Measurements from ENCODE around the gene MSANTD3.

MSANTD3 gene

DNA sequence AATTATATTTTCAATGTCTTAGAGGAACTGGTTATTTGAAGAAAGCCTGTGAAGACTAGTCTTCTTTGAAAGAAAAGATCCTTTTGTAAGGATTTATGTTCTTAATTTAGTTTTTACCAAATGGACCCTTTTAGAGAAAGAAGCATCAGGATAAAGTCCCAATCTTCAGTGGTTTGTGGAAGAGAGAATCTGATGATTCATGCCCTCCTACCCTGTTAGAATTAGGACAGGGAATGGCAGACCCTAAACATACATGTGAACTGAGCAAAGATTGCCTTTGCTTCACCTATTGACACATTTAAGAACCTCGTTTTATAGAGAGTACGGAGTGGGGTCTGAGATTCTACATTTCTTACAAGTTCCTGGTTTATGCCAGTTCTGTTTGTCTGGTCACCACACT lies 26.0 kb downstream of the MSANTD3 start:
- H3K18ac ChIP-seq (ENCODE audit: low read depth in 1 of 2, low read length in 2 of 2) = no peak overlapping the region
- H2AFZ ChIP-seq (ENCODE audit: low read depth, low read length) = no peak overlapping the region
- H3K4ac ChIP-seq (ENCODE audit: low read depth in 1 of 2, low read length in 2 of 2) = no peak overlapping the region
- peaks cover 19 to 94% of the 10 kb centered on the region in 2 experiments for H3K36me3 ChIP-seq (ENCODE audit: control insufficient read depth in 1 of 2, insufficient read depth in 2 of 2, low read depth in 1 of 2, low read length in 2 of 2)
- H3K4me3 ChIP-seq (ENCODE audit: insufficient read depth in 1 of 2, low read depth in 1 of 2, low read length in 2 of 2) = no peak overlapping the region
- peaks cover 40% of the 10 kb centered on the region for H3K79me1 ChIP-seq (replicated peaks; ENCODE audit: low read length, poor library complexity, severe bottlenecking)
- WGBS = 94% methylated on average over 2 of the region's 2 CpGs
- H2BK120ac ChIP-seq (ENCODE audit: low read depth, low read length) = no peak overlapping the region
- no peak overlapping the region for H4K91ac ChIP-seq (ENCODE audit: low read length)
- H3K9ac ChIP-seq (ENCODE audit: low read length) = no peak overlapping the region
- H3K23ac ChIP-seq (ENCODE audit: low read length in 2 of 2) = no peak overlapping the region
- H4K8ac ChIP-seq (ENCODE audit: low read length) = no peak overlapping the region
- no peak overlapping the region for H2BK12ac ChIP-seq (ENCODE audit: low read length in 2 of 2)
- no peak for DNase-seq
- H2AK5ac ChIP-seq (ENCODE audit: low read length, severe bottlenecking) = no peak overlapping the region
- H3K14ac ChIP-seq (ENCODE audit: low read length in 2 of 2) = no peak overlapping the region
- no peaks in the 10 kb centered on the region for H3K27me3 ChIP-seq (ENCODE audit: control insufficient read depth in 1 of 2, insufficient read depth in 1 of 2, low read length in 2 of 2)
- H3K4me2 ChIP-seq (ENCODE audit: low read length, poor library complexity, severe bottlenecking) = no peak overlapping the region
- H3K9me3 ChIP-seq (ENCODE audit: control insufficient read depth, low read length) = peaks cover 12% of the 10 kb centered on the region
- H3K4me1 ChIP-seq (ENCODE audit: control insufficient read depth, insufficient read depth, low read depth, low read length) = no peaks in the 10 kb centered on the region
- H2BK5ac ChIP-seq (ENCODE audit: low read depth, low read length, poor library complexity, severe bottlenecking) = no peak overlapping the region
- H2BK15ac ChIP-seq (ENCODE audit: low read depth, poor library complexity, severe bottlenecking) = no peak overlapping the region
- H3K27ac ChIP-seq (ENCODE audit: low read length, poor library complexity, severe bottlenecking) = no peak overlapping the region

DNA sequence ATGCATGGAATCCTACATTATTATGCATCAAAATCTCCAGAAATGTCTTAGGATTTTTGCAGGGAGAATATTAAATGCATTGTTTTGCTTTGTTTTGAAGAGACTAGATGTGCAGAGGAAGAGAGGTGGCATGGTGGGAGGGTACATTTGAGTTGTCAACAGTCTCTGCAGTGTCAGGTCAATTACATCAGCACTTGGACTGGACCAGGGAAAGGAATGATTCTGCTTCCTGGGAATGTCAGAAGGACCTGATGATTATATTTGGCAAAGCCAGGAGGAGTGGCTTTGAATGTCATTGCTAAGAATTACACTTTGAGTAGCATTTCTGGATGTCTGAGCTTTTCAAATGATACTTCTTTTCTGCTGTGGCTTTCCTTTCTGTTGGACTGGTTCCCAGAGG lies 28.5 kb downstream of the MSANTD3 start:
- Histone ChIP-seq H3K4me3 (ENCODE audit: insufficient read depth in 1 of 2, low read depth in 1 of 2, low read length in 2 of 2) (no peak overlapping the region), H2BK12ac (ENCODE audit: low read length in 2 of 2) (no peak overlapping the region), H2AFZ (ENCODE audit: low read depth, low read length) (no peak overlapping the region), H3K4ac (ENCODE audit: low read depth in 1 of 2, low read length in 2 of 2) (no peak overlapping the region), H2BK15ac (ENCODE audit: low read depth, poor library complexity, severe bottlenecking) (no peak overlapping the region), H2BK5ac (ENCODE audit: low read depth, low read length, poor library complexity, severe bottlenecking) (no peak overlapping the region), H2BK120ac (ENCODE audit: low read depth, low read length) (no peak overlapping the region), H3K4me2 (ENCODE audit: low read length, poor library complexity, severe bottlenecking) (no peak overlapping the region), H4K8ac (ENCODE audit: low read length) (no peak overlapping the region), H3K9ac (ENCODE audit: low read length) (no peak overlapping the region), H3K18ac (ENCODE audit: low read depth in 1 of 2, low read length in 2 of 2) (no peak overlapping the region), H3K23ac (ENCODE audit: low read length in 2 of 2) (no peak overlapping the region), H3K27me3 (ENCODE audit: control insufficient read depth in 1 of 2, insufficient read depth in 1 of 2, low read length in 2 of 2) (no peaks in the 10 kb centered on the region), H2AK5ac (ENCODE audit: low read length, severe bottlenecking) (no peak overlapping the region), H3K9me3 (ENCODE audit: control insufficient read depth, low read length) (peaks cover 12% of the 10 kb centered on the region), H3K27ac (ENCODE audit: low read length, poor library complexity, severe bottlenecking) (no peak overlapping the region), H3K14ac (ENCODE audit: low read length in 2 of 2) (no peak overlapping the region), H4K91ac (ENCODE audit: low read length) (no peak overlapping the region), H3K4me1 (ENCODE audit: control insufficient read depth, insufficient read depth, low read depth, low read length) (no peaks in the 10 kb centered on the region), H3K36me3 (ENCODE audit: control insufficient read depth in 1 of 2, insufficient read depth in 2 of 2, low read depth in 1 of 2, low read length in 2 of 2) (peaks cover 15 to 74% of the 10 kb centered on the region in 2 experiments), H3K79me1 (replicated peaks; ENCODE audit: low read length, poor library complexity, severe bottlenecking) (peaks cover 30% of the 10 kb centered on the region)
- no peak for DNase-seq

DNA sequence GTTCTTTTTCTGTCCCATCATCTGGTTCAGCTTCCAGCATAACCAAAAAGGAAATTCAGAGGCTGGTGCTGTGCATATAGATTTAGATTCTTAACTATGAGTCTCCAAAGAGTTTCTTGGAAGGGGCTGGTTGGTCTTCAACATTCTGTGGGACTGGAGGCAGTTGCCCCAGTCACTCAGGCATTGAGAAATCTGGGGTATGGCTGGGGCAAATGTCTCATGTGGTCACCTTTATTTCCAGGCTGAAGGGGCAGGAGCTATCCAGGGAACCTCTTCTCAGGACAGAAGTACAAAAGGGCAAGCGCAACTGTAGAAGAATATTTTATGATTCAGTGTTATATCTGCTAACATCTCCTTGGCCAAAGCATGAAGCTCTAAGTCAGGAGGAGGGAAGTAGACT lies 30.6 kb downstream of the MSANTD3 start:
- Histone ChIP-seq H3K18ac (ENCODE audit: low read depth in 1 of 2, low read length in 2 of 2) (no peak overlapping the region), H2BK12ac (ENCODE audit: low read length in 2 of 2) (no peak overlapping the region), H3K4ac (ENCODE audit: low read depth in 1 of 2, low read length in 2 of 2) (no peak overlapping the region), H2BK15ac (ENCODE audit: low read depth, poor library complexity, severe bottlenecking) (no peak overlapping the region), H3K4me1 (ENCODE audit: control insufficient read depth, insufficient read depth, low read depth, low read length) (no peaks in the 10 kb centered on the region), H4K8ac (ENCODE audit: low read length) (no peak overlapping the region), H3K36me3 (ENCODE audit: control insufficient read depth in 1 of 2, insufficient read depth in 2 of 2, low read depth in 1 of 2, low read length in 2 of 2) (peaks cover 4 to 54% of the 10 kb centered on the region in 2 experiments), H2AFZ (ENCODE audit: low read depth, low read length) (no peak overlapping the region), H3K4me3 (ENCODE audit: insufficient read depth in 1 of 2, low read depth in 1 of 2, low read length in 2 of 2) (no peak overlapping the region), H3K9me3 (ENCODE audit: control insufficient read depth, low read length) (peaks cover 8% of the 10 kb centered on the region), H3K9ac (ENCODE audit: low read length) (no peak overlapping the region), H2AK5ac (ENCODE audit: low read length, severe bottlenecking) (no peak overlapping the region), H3K23ac (ENCODE audit: low read length in 2 of 2) (no peak overlapping the region), H3K27ac (ENCODE audit: low read length, poor library complexity, severe bottlenecking) (no peak overlapping the region), H2BK5ac (ENCODE audit: low read depth, low read length, poor library complexity, severe bottlenecking) (no peak overlapping the region), H3K79me1 (replicated peaks; ENCODE audit: low read length, poor library complexity, severe bottlenecking) (peaks cover 20% of the 10 kb centered on the region), H3K27me3 (ENCODE audit: control insufficient read depth in 1 of 2, insufficient read depth in 1 of 2, low read length in 2 of 2) (no peaks in the 10 kb centered on the region), H3K4me2 (ENCODE audit: low read length, poor library complexity, severe bottlenecking) (no peak overlapping the region), H4K91ac (ENCODE audit: low read length) (no peak overlapping the region), H3K14ac (ENCODE audit: low read length in 2 of 2) (no peak overlapping the region), H2BK120ac (ENCODE audit: low read depth, low read length) (no peak overlapping the region)
- DNase-seq = no peak
- WGBS = no CpG with 5 or more reads among the region's 1 CpG

DNA sequence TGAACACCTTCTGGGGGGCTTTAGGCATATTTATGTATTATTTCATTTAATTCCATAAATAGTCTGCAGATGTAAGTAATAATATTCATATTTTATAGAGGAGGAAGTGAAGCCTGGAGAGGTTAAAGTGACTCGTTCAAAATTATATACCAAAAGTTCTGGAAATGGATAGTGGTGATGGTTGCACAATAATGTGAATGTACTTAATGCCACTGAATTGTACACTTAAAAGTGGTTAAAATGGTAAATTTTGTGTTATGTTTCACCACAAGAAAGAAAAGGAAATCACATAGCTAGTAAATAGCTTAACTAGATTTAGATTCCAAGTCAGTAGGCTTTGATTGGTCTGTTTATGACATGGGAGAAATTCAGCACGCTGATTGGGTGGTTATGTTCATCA lies 33.0 kb downstream of the MSANTD3 start:
- Histone ChIP-seq H3K9ac (ENCODE audit: low read length) (no peak overlapping the region), H2BK120ac (ENCODE audit: low read depth, low read length) (no peak overlapping the region), H3K4me3 (ENCODE audit: insufficient read depth in 1 of 2, low read depth in 1 of 2, low read length in 2 of 2) (no peak overlapping the region), H4K91ac (ENCODE audit: low read length) (no peak overlapping the region), H3K14ac (ENCODE audit: low read length in 2 of 2) (no peak overlapping the region), H3K79me1 (replicated peaks; ENCODE audit: low read length, poor library complexity, severe bottlenecking) (peaks cover 12% of the 10 kb centered on the region), H3K4me2 (ENCODE audit: low read length, poor library complexity, severe bottlenecking) (no peak overlapping the region), H2AFZ (ENCODE audit: low read depth, low read length) (no peak overlapping the region), H3K9me3 (ENCODE audit: control insufficient read depth, low read length) (no peaks in the 10 kb centered on the region), H2BK12ac (ENCODE audit: low read length in 2 of 2) (no peak overlapping the region), H2BK15ac (ENCODE audit: low read depth, poor library complexity, severe bottlenecking) (no peak overlapping the region), H4K8ac (ENCODE audit: low read length) (no peak overlapping the region), H2BK5ac (ENCODE audit: low read depth, low read length, poor library complexity, severe bottlenecking) (no peak overlapping the region), H3K4me1 (ENCODE audit: control insufficient read depth, insufficient read depth, low read depth, low read length) (no peaks in the 10 kb centered on the region), H3K36me3 (ENCODE audit: control insufficient read depth in 1 of 2, insufficient read depth in 2 of 2, low read depth in 1 of 2, low read length in 2 of 2) (peaks cover 0 to 30% of the 10 kb centered on the region in 2 experiments), H3K27ac (ENCODE audit: low read length, poor library complexity, severe bottlenecking) (no peak overlapping the region), H3K23ac (ENCODE audit: low read length in 2 of 2) (no peak overlapping the region), H3K18ac (ENCODE audit: low read depth in 1 of 2, low read length in 2 of 2) (no peak overlapping the region), H3K4ac (ENCODE audit: low read depth in 1 of 2, low read length in 2 of 2) (no peak overlapping the region), H2AK5ac (ENCODE audit: low read length, severe bottlenecking) (no peak overlapping the region), H3K27me3 (ENCODE audit: control insufficient read depth in 1 of 2, insufficient read depth in 1 of 2, low read length in 2 of 2) (no peaks in the 10 kb centered on the region)
- DNase-seq = no peak
- WGBS = 99% methylated on average over 2 of the region's 2 CpGs
